GM21381 (cell line): ENCODE measurements around the gene CTSA.
A peak's percentile ranks its signal among the peaks of the same experiment; 100 is the strongest.

ENCODE experiments used
- ATAC-seq: cut with Tn5 transposase; IDR thresholded peaks from one replicate; pipeline ENCODE4 v1.9.1; 2021; ENCODE audit warnings: mild to moderate bottlenecking, moderate library complexity; ENCODE audit not compliant: unreplicated experiment

The CTSA gene

DNA sequence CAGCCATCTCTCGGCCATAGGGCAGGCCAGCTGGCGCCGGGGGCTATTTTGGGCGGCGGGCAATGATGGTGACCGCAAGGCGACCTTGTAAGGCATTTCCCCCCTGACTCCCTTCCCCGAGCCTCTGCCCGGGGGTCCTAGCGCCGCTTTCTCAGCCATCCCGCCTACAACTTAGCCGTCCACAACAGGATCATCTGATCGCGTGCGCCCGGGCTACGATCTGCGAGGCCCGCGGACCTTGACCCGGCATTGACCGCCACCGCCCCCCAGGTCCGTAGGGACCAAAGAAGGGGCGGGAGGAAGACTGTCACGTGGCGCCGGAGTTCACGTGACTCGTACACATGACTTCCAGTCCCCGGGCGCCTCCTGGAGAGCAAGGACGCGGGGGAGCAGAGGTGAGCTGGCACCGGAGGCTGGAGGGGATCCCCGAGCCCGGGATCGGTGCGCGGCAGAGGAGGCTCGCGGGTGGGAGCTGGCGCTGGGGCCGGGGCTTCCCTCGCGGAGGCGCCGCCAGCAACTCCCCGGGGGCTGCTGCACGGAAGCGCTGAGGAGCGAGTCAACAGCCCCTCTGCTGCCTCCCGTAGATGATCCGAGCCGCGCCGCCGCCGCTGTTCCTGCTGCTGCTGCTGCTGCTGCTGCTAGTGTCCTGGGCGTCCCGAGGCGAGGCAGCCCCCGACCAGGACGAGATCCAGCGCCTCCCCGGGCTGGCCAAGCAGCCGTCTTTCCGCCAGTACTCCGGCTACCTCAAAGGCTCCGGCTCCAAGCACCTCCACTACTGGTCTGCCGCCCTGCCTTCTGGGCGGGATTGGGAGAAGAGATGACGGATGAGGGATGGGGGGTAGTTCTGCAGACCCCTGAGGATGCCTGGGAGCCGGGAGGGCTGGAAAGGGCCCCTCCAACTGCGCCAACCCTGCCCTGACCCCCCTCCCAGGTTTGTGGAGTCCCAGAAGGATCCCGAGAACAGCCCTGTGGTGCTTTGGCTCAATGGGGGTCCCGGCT is at the start of gene CTSA, which contains the start of gene NEURL2:
TSS of gene CTSA (plus strand) at position 351 of the 999 bp plus-strand sequence. CDS start at position 585, 234 bp downstream.
TSS of gene NEURL2 (minus strand) at position 224 of the 999 bp plus-strand sequence. CDS start at position 7, 217 bp downstream.
- peak; percentile 75 for ATAC-seq

- ATAC-seq = no peak
Observed at GRCh38 chr20:45841407-45842129, 49.6 kb upstream of the CTSA start.

GRCh38 chr20:45842169-45842812 is 48.8 kb upstream of the CTSA start:
- peak; percentile 71 for ATAC-seq

DNA sequence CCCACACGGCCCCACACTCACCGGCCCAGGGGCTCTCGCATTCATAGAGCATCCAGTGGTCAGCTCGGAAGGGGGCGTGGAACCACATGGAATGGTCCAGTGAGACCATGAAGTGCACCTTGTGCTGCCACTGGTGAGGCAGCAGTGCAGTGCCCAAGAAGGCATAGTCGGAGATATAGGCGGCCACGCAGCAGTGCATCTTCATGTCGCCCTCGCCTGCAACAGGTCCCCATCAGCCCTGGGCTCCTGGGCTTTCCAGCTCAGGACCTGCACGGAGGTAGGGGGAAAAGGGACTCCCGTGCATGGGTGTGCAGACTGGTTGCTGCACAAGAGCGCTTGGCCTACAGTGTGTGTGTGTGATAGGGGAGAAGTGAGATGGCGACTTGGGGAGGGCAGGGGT is 47.6 kb upstream of the CTSA start:
- no peak for ATAC-seq

- no peak for ATAC-seq
Observed at GRCh38 chr20:45845452-45845851, 45.7 kb upstream of the CTSA start.

DNA sequence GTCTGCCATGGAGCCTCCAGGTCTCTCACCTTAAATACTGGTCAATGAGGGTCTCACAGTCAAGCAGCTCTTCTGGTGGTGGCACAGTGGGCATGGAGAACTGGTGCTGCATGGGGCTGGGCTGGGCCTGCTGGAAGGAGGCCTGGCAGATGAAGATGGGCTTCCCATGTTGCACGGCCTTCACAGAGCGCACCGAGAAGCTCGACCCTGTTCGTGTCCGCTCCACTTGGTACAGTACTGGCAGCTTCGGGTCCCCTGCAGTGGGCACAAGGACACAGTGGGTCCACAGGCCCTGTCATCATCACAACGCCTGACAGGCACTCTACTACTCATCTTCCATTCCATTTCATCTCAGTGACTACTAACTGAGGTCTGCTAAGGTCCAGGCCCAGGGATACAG is 42.7 kb upstream of the CTSA start:
- ATAC-seq = no peak

DNA sequence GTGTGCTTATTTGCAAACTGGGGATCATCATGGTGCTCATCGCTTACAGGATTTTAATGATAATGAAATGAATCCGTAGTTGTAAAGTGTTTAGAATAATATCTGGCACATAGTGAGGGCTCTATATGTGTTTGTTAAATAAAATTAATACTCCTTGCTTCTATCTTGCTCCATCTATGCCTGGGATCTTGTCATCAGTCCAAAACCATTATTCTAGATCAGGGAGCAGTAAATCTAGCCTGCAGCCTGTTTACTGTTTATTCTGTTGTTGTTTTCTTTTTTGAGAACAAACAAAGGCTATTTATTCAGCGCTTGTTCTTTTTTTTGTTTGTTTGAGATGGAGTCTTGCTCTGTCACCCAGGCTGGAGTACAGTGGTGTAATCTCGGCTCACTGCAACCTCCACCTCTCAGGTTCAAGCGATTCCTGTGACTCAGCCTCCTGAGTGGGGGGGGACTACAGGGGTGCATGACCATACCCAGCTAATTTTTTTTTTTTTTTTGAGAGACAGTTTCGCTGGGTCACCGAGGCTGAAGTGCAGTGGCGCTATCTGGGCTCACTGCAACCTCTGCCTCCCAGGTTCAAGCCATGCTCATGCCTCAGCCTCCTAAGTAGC is 42.1 kb upstream of the CTSA start:
- no peak for ATAC-seq

GRCh38 chr20:45850238-45850637 is 40.9 kb upstream of the CTSA start:
- ATAC-seq = no peak

DNA sequence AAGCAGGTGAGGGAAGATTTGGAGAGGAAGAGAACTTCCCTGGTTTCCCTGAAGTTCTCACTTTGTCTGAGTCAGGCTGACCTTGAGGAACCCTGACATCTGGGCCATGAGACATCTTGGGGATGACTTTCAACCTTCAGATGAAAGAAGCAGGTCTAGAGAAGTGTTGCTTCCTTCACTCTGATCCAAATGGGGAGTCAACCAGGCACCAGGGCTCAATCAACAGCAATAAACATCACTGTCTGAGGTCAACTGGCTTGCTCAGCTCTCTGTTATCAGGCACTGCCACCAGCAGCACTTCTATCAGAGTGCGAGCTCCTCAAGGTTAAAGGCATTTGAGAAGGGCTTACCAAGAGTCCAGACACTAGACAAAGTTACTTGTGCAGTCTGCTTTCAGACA is 40.2 kb upstream of the CTSA start:
- no peak for ATAC-seq

DNA sequence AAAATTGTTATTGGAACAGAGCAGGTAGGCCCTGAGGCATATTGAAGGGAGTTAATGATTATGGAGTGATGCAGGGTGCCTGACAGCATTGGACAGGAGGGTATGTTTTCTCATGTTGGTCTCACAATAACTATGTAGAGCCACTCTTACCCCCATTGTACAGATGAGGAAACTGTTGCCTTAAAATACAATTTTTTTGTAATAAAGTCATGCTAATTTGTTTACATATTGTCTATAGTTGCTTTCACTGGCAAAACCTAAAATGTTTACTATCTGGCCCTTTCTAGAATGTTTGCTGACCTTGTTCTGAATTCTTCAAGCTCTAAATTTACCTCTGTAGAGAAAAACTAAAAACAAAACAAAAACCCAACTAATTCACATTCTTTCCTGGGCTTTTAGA is 39.6 kb upstream of the CTSA start:
- ATAC-seq = no peak

- no peak for ATAC-seq
Observed at GRCh38 chr20:45852326-45852725, 38.8 kb upstream of the CTSA start.

GRCh38 chr20:45853484-45853883 is 37.7 kb upstream of the CTSA start:
- ATAC-seq = no peak

GRCh38 chr20:45857114-45857881 is 33.8 kb upstream of the CTSA start, which contains the start of the genes ACOT8 and ZSWIM3:
TSS of gene ACOT8 (minus strand) at chr20:45857392. CDS start at chr20:45857315, 77 bp downstream.
TSS of gene ZSWIM3 (plus strand) at chr20:45857614. CDS start at chr20:45857826, 212 bp downstream.
- ATAC-seq = peak; percentile 93

- ATAC-seq = peak; percentile 19
Observed at GRCh38 chr20:45857882-45858216, 33.3 kb upstream of the CTSA start.

DNA sequence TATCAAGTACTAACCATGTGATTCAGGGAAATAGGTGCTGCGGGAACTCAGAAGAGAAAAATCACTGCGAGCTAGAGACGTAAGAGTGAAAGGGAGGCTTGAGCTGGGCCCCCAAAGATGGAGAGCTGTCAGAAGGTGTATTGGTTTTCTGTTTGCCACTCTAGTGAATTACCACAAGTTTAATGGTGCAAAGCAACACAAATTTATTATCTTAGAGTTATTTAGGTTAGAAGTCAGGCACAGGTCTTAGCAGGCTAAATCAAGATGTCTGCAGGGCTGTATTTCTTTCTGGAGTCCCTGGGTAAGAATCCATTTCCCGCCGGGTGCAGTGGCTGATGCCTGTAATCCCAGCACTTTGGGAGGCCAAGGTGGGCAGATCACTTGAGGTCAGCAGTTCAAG is 31.2 kb upstream of the CTSA start:
- no peak for ATAC-seq

GRCh38 chr20:45860560-45861220 is 30.4 kb upstream of the CTSA start:
- no peak for ATAC-seq

- ATAC-seq = no peak
Observed at GRCh38 chr20:45861221-45862075, 29.7 kb upstream of the CTSA start.
